Head of caudate nucleus (tissue), 42 donors: ENCODE measurements around the gene CDK8.

Source experiments
- DNase-seq, 42 donors: peaks; one replicate each; pipeline versions ENCODE4 v3.0.0 to v3.0.0-alpha.2; 2020 to 2021; ENCODE audit warnings: mixed read lengths in 7 of 42
- intact Hi-C: fragments of 100-400 bp; cut with DNase I; formaldehyde crosslinking; loops from one replicate; pipeline ENCODE4 v1.15.0; 2022

CDK8 gene

GRCh38 chr13:26370553-26370952 is 116.6 kb downstream of the CDK8 start:
- intact Hi-C loops: no loop called here
- no peak for DNase-seq

DNA sequence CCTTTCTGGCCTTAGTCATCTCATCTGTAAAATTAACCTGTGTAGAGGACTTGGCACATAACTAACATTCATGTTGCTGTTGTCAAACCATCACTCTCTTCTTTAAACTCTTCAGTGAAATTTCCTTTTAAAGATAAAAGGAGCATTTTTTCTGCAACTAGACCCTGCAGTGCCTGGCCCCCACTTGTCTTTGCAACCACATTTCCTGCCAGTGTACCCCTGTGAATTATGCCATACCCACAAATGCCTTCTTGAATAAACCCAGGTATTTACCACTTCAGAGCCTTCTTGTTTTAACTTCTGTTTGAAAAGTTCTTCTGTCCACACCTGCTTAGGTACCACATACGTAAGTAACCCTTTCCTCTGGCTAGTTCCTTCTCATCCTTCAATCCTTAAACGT is 118.8 kb downstream of the CDK8 start:
- intact Hi-C loops: no loop called here
- DNase-seq: no peak

DNA sequence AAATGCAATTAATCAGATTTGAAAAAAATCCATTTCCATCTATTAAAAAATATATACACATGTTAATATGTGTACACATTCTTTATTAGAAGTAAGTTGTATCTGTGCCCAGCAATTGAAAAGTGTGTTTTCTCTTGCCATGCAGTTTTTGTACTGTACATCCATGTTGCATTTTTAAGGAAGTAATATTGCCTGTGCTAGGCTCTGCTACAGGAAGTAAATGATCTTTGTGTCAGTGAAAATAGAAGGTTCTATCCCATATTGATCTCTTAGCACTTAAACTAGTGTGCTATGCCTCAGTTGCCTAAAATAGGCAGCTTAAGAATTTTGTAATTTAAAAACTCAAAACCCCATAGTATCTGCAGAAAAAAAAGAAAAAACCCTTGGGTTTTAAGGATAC is 122.5 kb downstream of the CDK8 start:
- DNase-seq: no peak
- intact Hi-C loops: no loop called here

- DNase-seq: peak in 11 of 42 donors; percentile 5 to 43 (median 11)
- intact Hi-C loops: no loop called here
These were observed 123.1 kb downstream of the CDK8 start for GRCh38 chr13:26377038-26377437.

DNA sequence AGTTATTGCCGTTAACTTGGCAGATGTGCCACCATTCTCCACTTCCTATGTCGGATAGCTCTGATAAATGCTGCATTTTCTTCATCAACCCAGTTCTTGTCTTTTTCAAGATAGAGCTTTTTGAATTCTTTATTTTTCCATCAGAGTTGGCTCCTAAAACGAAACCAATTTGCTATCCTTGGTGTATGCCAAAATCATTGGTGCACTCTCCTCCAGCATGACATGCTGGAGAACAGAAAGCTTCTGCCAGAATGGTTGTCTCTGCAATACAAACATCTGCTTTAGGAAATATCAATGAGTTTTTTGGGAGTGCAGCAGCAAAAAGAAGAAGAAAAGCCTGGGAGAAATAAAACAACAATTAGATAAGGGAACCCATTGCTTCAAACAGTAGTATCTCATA is 124.2 kb downstream of the CDK8 start:
- no peak for DNase-seq

DNA sequence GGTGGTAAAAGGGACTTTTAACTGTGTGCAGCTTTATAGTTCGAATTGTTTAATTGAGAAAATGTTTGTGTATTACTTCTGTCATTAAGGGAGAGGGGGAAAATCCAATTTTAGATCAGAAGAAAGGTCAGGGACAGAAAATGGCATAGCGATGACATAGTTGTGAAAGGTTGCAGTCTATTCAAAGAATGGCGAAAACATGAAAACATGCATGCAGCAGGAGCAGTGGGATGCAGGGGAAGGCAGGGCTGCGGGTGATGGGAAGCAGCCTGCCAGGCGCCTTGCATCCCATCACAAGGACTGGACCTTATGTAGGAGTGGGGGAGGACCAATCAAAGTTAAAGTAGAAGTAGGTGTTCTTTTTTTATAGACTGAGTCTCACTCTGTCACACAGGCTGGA is 125.9 kb downstream of the CDK8 start:
- no peak for DNase-seq
- intact Hi-C loops: no loop called here

More for the DNA sequence above, 124.2 kb downstream of the CDK8 start:
- intact Hi-C loops: no loop called here

DNA sequence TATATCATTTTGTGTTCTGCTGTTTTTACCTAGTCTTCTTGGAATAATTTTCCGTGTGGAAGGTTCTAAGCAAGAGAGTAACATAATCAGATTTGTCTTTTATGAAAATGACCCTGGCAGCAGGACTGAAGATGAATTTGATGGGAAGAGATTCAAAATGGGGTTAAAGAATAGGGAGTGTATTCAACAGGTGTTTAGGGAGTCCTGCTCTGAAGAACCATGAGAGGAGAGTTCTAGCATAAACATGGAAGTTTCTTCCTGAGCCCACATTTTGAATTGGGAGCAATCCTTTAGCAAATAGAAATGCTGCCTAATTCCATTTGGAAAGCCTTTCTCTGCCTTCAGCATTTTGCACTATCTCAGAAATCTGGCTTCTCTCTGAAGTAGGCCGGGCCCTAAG is 127.0 kb downstream of the CDK8 start:
- no peak for DNase-seq
- intact Hi-C loops: no loop called here

- intact Hi-C loops: no loop called here
- no peak for DNase-seq
These were observed 128.4 kb downstream of the CDK8 start for GRCh38 chr13:26382366-26382765.

DNA sequence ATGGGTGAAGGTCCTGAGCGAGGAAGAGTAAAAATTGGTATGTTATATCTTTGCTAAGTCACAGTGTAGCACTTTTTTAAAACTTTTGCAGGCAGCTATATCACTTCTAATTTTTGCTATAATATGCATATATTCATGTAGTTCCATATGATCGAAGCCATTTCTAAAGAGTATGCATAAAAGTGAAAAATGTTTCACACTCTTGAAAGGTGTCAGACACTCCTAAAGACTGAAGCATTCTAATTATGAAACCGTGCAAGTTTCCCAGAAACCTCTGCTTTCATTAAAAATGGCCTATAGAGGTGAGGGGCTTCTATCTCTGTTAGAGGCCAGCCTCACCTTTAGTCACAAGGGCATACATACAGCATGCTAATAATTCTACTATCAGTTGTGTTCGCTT is 128.9 kb downstream of the CDK8 start:
- intact Hi-C loops: no loop called here
- DNase-seq: no peak

DNA sequence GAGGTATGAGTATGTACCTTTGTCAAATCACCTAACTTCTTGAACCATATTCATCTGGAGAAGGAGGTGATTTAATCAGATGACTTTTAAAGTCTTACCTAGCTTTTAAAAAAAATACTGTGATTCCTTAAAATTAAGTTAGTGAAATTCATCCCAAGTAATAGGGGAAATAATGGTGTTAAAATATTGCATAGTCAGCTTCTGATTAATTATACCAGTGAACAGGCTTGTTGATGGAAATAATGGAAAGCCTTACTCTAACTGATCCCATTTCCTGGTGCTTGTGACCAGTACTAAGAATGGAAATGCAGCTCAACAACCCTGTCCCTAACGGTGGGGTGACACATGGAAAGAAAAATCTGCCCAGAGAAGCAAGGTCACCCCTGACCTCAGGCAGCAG is 130.7 kb downstream of the CDK8 start:
- no peak for DNase-seq
- intact Hi-C loops: no loop called here

DNA sequence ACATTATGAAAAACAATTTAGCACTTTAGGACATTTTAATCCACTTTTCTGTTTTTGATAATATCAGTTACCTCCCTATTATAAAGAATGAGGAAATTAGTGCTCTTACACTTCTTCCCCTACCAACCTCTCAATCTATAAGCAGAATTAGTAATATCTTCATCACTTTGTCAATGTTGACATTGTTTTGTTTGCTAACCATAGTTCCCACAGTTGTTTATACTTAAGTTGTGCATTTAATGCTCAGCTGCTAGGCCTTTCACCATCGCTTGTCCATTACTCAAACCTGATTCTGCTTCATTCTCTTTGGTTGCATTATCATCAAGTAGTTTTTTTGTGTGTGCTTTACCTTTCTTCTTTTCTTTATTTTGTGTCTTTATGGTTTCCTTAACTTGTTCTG is 132.1 kb downstream of the CDK8 start:
- DNase-seq: no peak
- intact Hi-C loops: no loop called here

- DNase-seq: no peak
- intact Hi-C loops: no loop called here
These were observed 136.3 kb downstream of the CDK8 start for GRCh38 chr13:26390203-26390602.

DNA sequence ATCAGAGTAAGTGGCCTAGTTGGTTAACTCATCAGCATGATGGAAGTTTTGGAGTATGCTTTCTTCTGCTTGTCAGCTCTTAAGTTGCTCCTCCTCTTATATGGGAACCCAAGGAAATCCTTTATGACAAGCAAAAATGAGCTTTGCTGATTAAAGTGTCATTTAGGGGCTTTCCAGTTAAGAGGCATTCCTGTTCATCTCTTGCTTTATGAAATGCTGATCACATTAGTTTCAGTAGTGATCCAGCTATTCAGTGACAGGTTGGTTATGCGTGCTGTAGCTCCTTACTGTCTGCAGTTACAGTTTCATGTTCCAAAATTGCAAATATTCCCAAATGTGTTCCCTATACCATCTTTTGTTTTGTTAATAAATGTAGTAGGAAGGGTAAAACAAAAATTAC is 146.6 kb downstream of the CDK8 start:
- intact Hi-C loops: no loop called here
- no peak for DNase-seq

DNA sequence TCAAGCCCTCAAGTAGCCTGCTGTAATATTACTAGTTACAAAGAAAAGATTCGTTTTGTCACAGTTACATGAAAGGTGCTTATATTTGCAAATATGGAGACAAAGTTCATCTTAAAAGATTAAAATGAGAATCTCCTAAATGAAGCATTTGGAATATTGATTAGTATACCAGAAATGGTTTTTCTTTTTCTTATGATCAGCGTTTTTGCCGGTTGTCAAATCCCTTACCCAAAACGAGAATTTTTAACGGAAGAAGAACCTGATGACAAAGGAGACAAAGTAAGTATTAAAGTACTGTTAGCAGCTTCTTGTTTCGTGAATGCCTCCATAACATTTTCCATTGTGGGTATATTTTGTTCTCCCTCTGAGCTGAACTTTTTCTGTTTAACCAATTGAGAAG is 147.1 kb downstream of the CDK8 start:
- intact Hi-C loops: no loop called here
- DNase-seq: no peak

- intact Hi-C loops: no loop called here
- no peak for DNase-seq
These were observed 147.7 kb downstream of the CDK8 start for GRCh38 chr13:26401578-26402021.

DNA sequence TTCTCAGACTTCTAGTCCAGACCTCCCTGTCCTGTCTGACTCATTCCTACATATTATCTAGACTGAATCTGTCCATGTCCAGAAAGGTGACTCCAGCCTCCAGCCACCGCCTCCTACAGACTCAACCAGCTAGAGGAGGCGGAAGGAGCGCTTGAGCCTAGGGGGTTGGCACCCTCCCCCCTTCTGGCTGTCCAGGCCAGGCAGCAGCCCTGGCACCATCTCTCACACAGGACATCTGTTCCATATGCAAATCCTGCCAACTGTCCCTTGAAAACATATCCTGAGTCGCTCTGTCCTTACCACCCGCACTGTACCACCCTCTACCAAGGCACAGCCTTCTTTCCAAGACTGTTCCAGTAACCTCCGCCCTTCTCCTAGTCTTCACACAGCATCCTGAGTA is 152.9 kb downstream of the CDK8 start:
- intact Hi-C loops: no loop called here
- no peak for DNase-seq

DNA sequence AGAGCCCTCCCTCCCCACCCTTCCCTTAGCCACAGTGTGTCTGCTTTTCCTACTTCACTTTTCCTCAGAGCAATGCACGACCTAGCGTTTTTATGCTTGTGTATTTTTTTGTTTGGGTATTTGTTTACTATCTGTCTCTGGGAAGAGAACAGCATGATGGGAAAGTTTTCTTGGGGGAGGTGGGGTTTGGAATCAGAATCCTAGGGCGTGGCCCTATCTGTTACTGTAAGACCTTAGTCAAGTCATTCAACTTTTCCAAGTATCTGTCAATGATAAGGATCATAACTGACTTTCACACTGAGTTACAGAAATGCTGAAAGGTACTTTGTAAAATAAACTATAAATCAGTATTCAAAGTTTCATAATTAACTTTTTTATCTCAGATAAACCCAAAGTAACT is 157.3 kb downstream of the CDK8 start:
- intact Hi-C loops: no loop called here
- no peak for DNase-seq

DNA sequence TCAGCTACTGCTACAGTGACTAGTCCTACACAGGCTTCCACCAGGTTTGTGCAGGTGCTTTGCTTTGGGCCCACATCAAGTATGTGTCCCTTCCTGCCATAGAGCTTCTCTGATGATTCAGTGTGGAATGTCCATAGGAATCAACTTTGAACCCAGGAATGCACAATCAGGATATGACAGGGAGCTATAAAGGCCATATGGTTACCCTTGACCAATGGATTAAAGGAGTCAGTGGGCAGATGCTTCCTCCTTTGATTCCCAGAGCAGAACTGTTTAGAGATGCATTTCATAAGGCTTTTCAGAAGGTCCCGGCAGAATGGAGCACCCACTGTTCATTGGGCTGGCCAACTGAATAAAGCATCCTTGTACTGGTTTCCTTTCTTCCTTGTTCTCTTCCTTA is 158.3 kb downstream of the CDK8 start:
- no peak for DNase-seq
- intact Hi-C loops: no loop called here

GRCh38 chr13:26412936-26413716 is 159.2 kb downstream of the CDK8 start:
- intact Hi-C loops: no loop called here
- DNase-seq: no peak

GRCh38 chr13:26420282-26420960 is 166.5 kb downstream of the CDK8 start:
- intact Hi-C loops: no loop called here

GRCh38 chr13:26422036-26422435 is 168.1 kb downstream of the CDK8 start:
- no peak for DNase-seq
- intact Hi-C loops: no loop called here

More at GRCh38 chr13:26420282-26420960, 166.5 kb downstream of the CDK8 start:
- DNase-seq: no peak
